H1 (cell line): ENCODE data around the gene ST3GAL3. TPM values are rescaled to one million over a fixed set of nuclear protein-coding genes. Genes with fewer than 3 reads are reported as not detected.

Source experiments
- CTCF ChIA-PET: fragments of 300-600 bp; sonication (Branson Sonifier 250); formaldehyde crosslinking; loops from one replicate; lab custom pipeline; 2021; ENCODE audit not compliant: partially characterized antibody; lab: Charles Lee
- POLR2A ChIA-PET: fragments of 300-600 bp; sonication (Branson Sonifier 250); formaldehyde crosslinking; loops from one replicate; lab custom pipeline; 2021; ENCODE audit warnings: inconsistent platforms; ENCODE audit not compliant: partially characterized antibody; lab: Charles Lee
- DNase-seq, 2 experiments: peaks; one replicate each; pipeline versions ENCODE4 v3.0.0 to v3.0.0-alpha.2; 2010 to 2022; ENCODE audit warnings: low spot score in 2 of 2, low read depth in 1 of 2, mixed read lengths in 1 of 2
- FAIRE-seq: peaks from 2 replicates; lab custom pipeline; 2011; peaks lifted over from hg19 to GRCh38; lab: Jason Lieb, UNC
- H2AFZ ChIP-seq: 2 replicates; pipeline ENCODE4 v1.8.1; 2012; ENCODE audit warnings: low read length, inconsistent platforms
- H2AK5ac ChIP-seq: 2 replicates; pipeline ENCODE4 v1.6.1; 2013; ENCODE audit warnings: low read depth, low read length
- H2BK120ac ChIP-seq: replicated peaks from 2 replicates; pipeline ENCODE3; 2013; ENCODE audit warnings: low read depth, low read length, inconsistent platforms
- H2BK12ac ChIP-seq: 2 replicates; pipeline ENCODE4 v1.6.1; 2013; ENCODE audit warnings: low read depth, low read length
- H2BK15ac ChIP-seq: 2 replicates; pipeline ENCODE4 v1.6.1; 2013; ENCODE audit warnings: low read length
- H2BK20ac ChIP-seq: 2 replicates; pipeline ENCODE4 v1.6.1; 2013; ENCODE audit warnings: low read length
- H2BK5ac ChIP-seq: 2 replicates; pipeline ENCODE4 v1.6.1; 2013; ENCODE audit warnings: low read depth, low read length
- H3K14ac ChIP-seq: 2 replicates; pipeline ENCODE4 v1.6.1; 2013; ENCODE audit warnings: inconsistent platforms; ENCODE audit not compliant: insufficient read length
- H3K18ac ChIP-seq: 2 replicates; pipeline ENCODE4 v1.6.1; 2013; ENCODE audit warnings: low read length; ENCODE audit errors: extremely low read depth
- H3K23ac ChIP-seq: 2 replicates; pipeline ENCODE4 v1.6.1; 2013; ENCODE audit warnings: inconsistent platforms; ENCODE audit not compliant: insufficient read length
- H3K23me2 ChIP-seq: 2 replicates; pipeline ENCODE4 v1.6.1; 2013; ENCODE audit warnings: low read depth, low read length
- H3K27ac ChIP-seq: 2 replicates; pipeline ENCODE4 v1.6.1; 2011; ENCODE audit warnings: low read depth, low read length, inconsistent platforms
- H3K27me3 ChIP-seq, 4 experiments: replicated peaks in 1 of 4; 1 replicate in 1 of 4; 2 replicates in 3 of 4; pipeline versions ENCODE4 v1.6.1 to v1.8.1; 2011 to 2013; ENCODE audit warnings: low read length in 3 of 4, mild to moderate bottlenecking in 3 of 4, inconsistent platforms in 2 of 4, mixed read lengths in 2 of 4, moderate library complexity in 1 of 4; ENCODE audit not compliant: control insufficient read depth in 3 of 4, insufficient read depth in 3 of 4; ENCODE audit errors: extremely low read depth in 1 of 4
- H3K36me3 ChIP-seq, 4 experiments: 2 replicates each; pipeline versions ENCODE4 v1.6.1 to v1.8.1; 2011 to 2013; ENCODE audit warnings: mild to moderate bottlenecking in 4 of 4, low read length in 3 of 4, moderate library complexity in 2 of 4, control low read depth in 1 of 4, inconsistent platforms in 1 of 4; ENCODE audit not compliant: insufficient read depth in 4 of 4, control insufficient read depth in 2 of 4
- H3K4ac ChIP-seq: replicated peaks from 2 replicates; pipeline ENCODE3; 2013; ENCODE audit warnings: low read length, low read depth, mixed read lengths, inconsistent platforms; ENCODE audit not compliant: insufficient read length
- H3K4me1 ChIP-seq, 4 experiments: replicated peaks in 1 of 4; 1 replicate in 1 of 4; 2 replicates in 3 of 4; pipeline versions ENCODE4 v1.6.1 to v1.8.1; 2011 to 2013; ENCODE audit warnings: low read length in 3 of 4, inconsistent platforms in 2 of 4, mixed read lengths in 1 of 4; ENCODE audit not compliant: insufficient read depth in 4 of 4, control insufficient read depth in 3 of 4
- H3K4me2 ChIP-seq, 2 experiments: 2 replicates each; pipeline versions ENCODE4 v1.6.1 to v1.8.1; 2011 to 2013; ENCODE audit warnings: low read depth in 2 of 2, low read length in 2 of 2, control low read depth in 1 of 2, inconsistent platforms in 1 of 2, mild to moderate bottlenecking in 1 of 2; ENCODE audit not compliant: insufficient read depth in 1 of 2
- H3K4me3 ChIP-seq, 4 experiments: fragments of 200-600, 300-600 bp in 1 of 4; sonication (generic), shearing (Covaris generic), sonication (Bioruptor Twin) in 1 of 4; 2 replicates each; pipeline versions ENCODE4 v1.5.1 to v1.8.1; 2011 to 2016; ENCODE audit warnings: low read length in 4 of 4, low read depth in 3 of 4, control low read depth in 2 of 4, inconsistent platforms in 2 of 4, mild to moderate bottlenecking in 2 of 4, mixed read lengths in 1 of 4, moderate library complexity in 1 of 4; ENCODE audit not compliant: insufficient read depth in 2 of 4; ENCODE audit errors: extremely low read depth in 1 of 4
- H3K56ac ChIP-seq: replicated peaks from 2 replicates; pipeline ENCODE3; 2013; ENCODE audit warnings: low read depth, mild to moderate bottlenecking, mixed read lengths, low read length, inconsistent platforms; ENCODE audit not compliant: insufficient read length
- H3K79me1 ChIP-seq: 2 replicates; pipeline ENCODE4 v1.6.1; 2013; ENCODE audit warnings: low read depth, low read length, control low read depth
- H3K79me2 ChIP-seq, 2 experiments: 2 replicates each; pipeline versions ENCODE4 v1.6.1 to v1.8.1; 2012 to 2013; ENCODE audit warnings: low read length in 2 of 2, mild to moderate bottlenecking in 2 of 2, inconsistent platforms in 1 of 2; ENCODE audit not compliant: insufficient read depth in 2 of 2, control insufficient read depth in 1 of 2
- H3K9ac ChIP-seq, 4 experiments: replicated peaks in 1 of 4; 1 replicate in 1 of 4; 2 replicates in 3 of 4; pipeline versions ENCODE4 v1.6.1 to v1.8.1; 2011 to 2013; ENCODE audit warnings: low read depth in 3 of 4, low read length in 3 of 4, control low read depth in 2 of 4, mild to moderate bottlenecking in 2 of 4, moderate library complexity in 2 of 4, inconsistent platforms in 1 of 4; ENCODE audit errors: extremely low read depth in 1 of 4
- H3K9me3 ChIP-seq, 2 experiments: 2 replicates each; pipeline versions ENCODE4 v1.6.1 to v1.8.1; 2012 to 2013; ENCODE audit warnings: mild to moderate bottlenecking in 2 of 2, moderate library complexity in 2 of 2, control low read depth in 1 of 2, inconsistent platforms in 1 of 2, low read depth in 1 of 2, low read length in 1 of 2, mixed read lengths in 1 of 2; ENCODE audit not compliant: insufficient read depth in 2 of 2
- H4K20me1 ChIP-seq, 2 experiments: replicated peaks in 1 of 2; 2 replicates each; pipeline versions ENCODE3 to v1.8.1; 2011 to 2013; ENCODE audit warnings: inconsistent platforms in 2 of 2, low read length in 2 of 2, mild to moderate bottlenecking in 1 of 2; ENCODE audit not compliant: insufficient read depth in 2 of 2, control insufficient read depth in 1 of 2
- H4K5ac ChIP-seq: 2 replicates; pipeline ENCODE4 v1.6.1; 2013; ENCODE audit warnings: low read length, low read depth, mixed read lengths, inconsistent platforms; ENCODE audit not compliant: insufficient read length
- H4K8ac ChIP-seq: 2 replicates; pipeline ENCODE4 v1.8.0; 2013; ENCODE audit warnings: mild to moderate bottlenecking, moderate library complexity, low read length, inconsistent platforms; ENCODE audit not compliant: insufficient read depth; ENCODE audit errors: extremely low read depth
- H4K91ac ChIP-seq: replicated peaks from 2 replicates; pipeline ENCODE3; 2013; ENCODE audit warnings: low read length, mixed read lengths, inconsistent platforms; ENCODE audit not compliant: insufficient read length
- CTBP2 ChIP-seq: IDR thresholded peaks from 2 replicates; pipeline ENCODE4 v1.7.0; 2011; ENCODE audit warnings: borderline replicate concordance, mild to moderate bottlenecking, moderate library complexity, mixed read lengths, low read length; ENCODE audit not compliant: insufficient read depth, insufficient read length
- POU5F1 ChIP-seq: IDR thresholded peaks from 2 replicates; pipeline ENCODE4 v1.6.1; 2011; ENCODE audit warnings: low read depth, mild to moderate bottlenecking, low read length, moderate library complexity
- RAD21 ChIP-seq, 2 experiments: IDR thresholded peaks in 1 of 2; conservative IDR thresholded peaks in 1 of 2; 2 replicates each; pipeline ENCODE4 v1.6.1; 2011; ENCODE audit warnings: low read depth in 2 of 2, low read length in 2 of 2, improper control_type of control experiment in 1 of 2, inconsistent platforms in 1 of 2, mild to moderate bottlenecking in 1 of 2, moderate library complexity in 1 of 2
- SP2 ChIP-seq: IDR thresholded peaks from 2 replicates; pipeline ENCODE4 v1.6.1; 2012; ENCODE audit warnings: mild to moderate bottlenecking, low read length, inconsistent platforms
- SRF ChIP-seq: IDR thresholded peaks from 2 replicates; pipeline ENCODE4 v1.6.1; 2011; ENCODE audit warnings: mild to moderate bottlenecking, low read depth, low read length, moderate library complexity
- TCF12 ChIP-seq: IDR thresholded peaks from 2 replicates; pipeline ENCODE4 v1.6.1; 2011; ENCODE audit warnings: low read depth, mild to moderate bottlenecking, low read length
- USF2 ChIP-seq: IDR thresholded peaks from 2 replicates; pipeline ENCODE4 v1.6.1; 2011; ENCODE audit warnings: low read length, improper control_type of control experiment
- YY1 ChIP-seq: IDR thresholded peaks from 2 replicates; pipeline ENCODE4 v1.6.1; 2011; ENCODE audit warnings: low read depth, mild to moderate bottlenecking, low read length
- WGBS, 2 experiments: shearing (Covaris generic) in 1 of 2; methylation state at CpG; one replicate each; pipeline versions ENCODE4 v1.1.6 to v1.1.7; 2013 to 2015; ENCODE audit warnings: low lambda C conversion rate in 2 of 2, mixed read lengths in 2 of 2, inconsistent platforms in 1 of 2, low coverage in 1 of 2, missing lambda C conversion rate in 1 of 2; ENCODE audit not compliant: insufficient replicate concordance in 2 of 2, insufficient coverage in 1 of 2, insufficient read length in 1 of 2; ENCODE audit errors: extremely low coverage in 1 of 2, missing lambda C conversion rate in 1 of 2; 5-methylcytosine and 5-hydroxymethylcytosine counted together
- polyA plus RNA-seq, 7 experiments: library from polyadenylated mRNA; depleted of rRNA in 3 of 7; stranded (reverse) in 5 of 7; unstranded in 2 of 7; fragments of >200 nt in 5 of 7; fragments of 200-250 nt in 2 of 7; gene quantifications; 1 replicate in 5 of 7; 2 replicates in 1 of 7; 4 replicates in 1 of 7; pipeline versions ENCODE4 v1.2.1 to v1.2.3, GENCODE V29; 2011 to 2013; ENCODE audit warnings: missing spikeins in 2 of 7, mixed read lengths in 2 of 7
- total RNA-seq: library from RNA; stranded (reverse); fragmentation: NEBNext Ultra II Directional; extraction: Animal tissue kit (Norgen Biotek cat#: 25700); gene quantifications from 2 replicates; pipeline ENCODE4 v1.2.1, GENCODE V29; 2021

The ST3GAL3 gene
- total and polyA plus RNA-seq, 2 of the 8 experiments (the other 6 are each of a cell fraction or from before 2014, with no cell fraction given): 6.8 to 7.0 TPM

- H3K18ac ChIP-seq: peak overlapping the region; percentile 92
- no peaks in the 10 kb centered on the region; a peak in 1 of 8 replicates for H3K36me3 ChIP-seq
- no peak overlapping the region for H3K27ac ChIP-seq
- H3K4me1 ChIP-seq: peaks cover 13 to 41% (median 35%) of the 10 kb centered on the region in 4 experiments
- peak overlapping the region; percentile 88 for H4K91ac ChIP-seq
- CTCF ChIA-PET: interaction anchor here (0.5 to 18.6 kb wide), 98 partner anchors 12 to 953 kb away, joined by 3 to 618 read pairs (median 6); partner anchors contain the start of genes ATP6V0B, CCDC24, DPH2 and IPO13
- DNase-seq (peak; percentile 67 to 94), FAIRE-seq (peak; percentile 81)
- peak overlapping the region; percentile 85; the same call in 1 of the 2 replicates for H2BK5ac ChIP-seq
- H3K23ac ChIP-seq: no peak overlapping the region
- no peak overlapping the region for H2AFZ ChIP-seq
- H3K9me3 ChIP-seq: no peaks in the 10 kb centered on the region
- H3K56ac ChIP-seq: no peak overlapping the region
- peak overlapping the region; percentile 61; the same call in 1 of the 2 replicates for H2BK20ac ChIP-seq
- H2BK15ac ChIP-seq: peak overlapping the region; percentile 99; the same call in 1 of the 2 replicates
- H2BK12ac ChIP-seq: peak overlapping the region; percentile 90
- H4K8ac ChIP-seq: peak overlapping the region; percentile 84
- H4K20me1 ChIP-seq: peaks cover 7 to 8% of the 10 kb centered on the region in 2 experiments
- H3K23me2 ChIP-seq: peaks cover 11% of the 10 kb centered on the region; the same call in 1 of the 2 replicates
- H3K14ac ChIP-seq: no peak overlapping the region
- H3K4ac ChIP-seq: peak overlapping the region; percentile 45
- no peaks in the 10 kb centered on the region for H3K79me2 ChIP-seq
- peaks cover 0 to 8% (median 4%) of the 10 kb centered on the region in 4 experiments; a peak in 5 of 7 replicates for H3K27me3 ChIP-seq
- H3K4me2 ChIP-seq: peak overlapping the region; percentile 89 to 93
- H4K5ac ChIP-seq: peak overlapping the region; percentile 79
- no peaks in the 10 kb centered on the region for H3K79me1 ChIP-seq
- H2AK5ac ChIP-seq: peak overlapping the region; percentile 85; the same call in 1 of the 2 replicates
- H3K9ac ChIP-seq: no peak overlapping the region; a peak in 1 of 7 replicates
- 38% methylated on average over 13 of the region's 13 CpGs; no CpG with 5 or more reads in 1 of the 2 experiments for WGBS, 2 experiments
- peak overlapping the region; percentile 57 to 67 (median 62) for H3K4me3 ChIP-seq
- POLR2A ChIA-PET: interaction anchor here (0.6 to 8.0 kb wide), 19 partner anchors 10 to 283 kb away, joined by 3 to 89 read pairs (median 5); partner anchors contain the start of genes ATP6V0B, IPO13, SLC6A9 and ST3GAL3
- H2BK120ac ChIP-seq: peak overlapping the region; percentile 91
- TF ChIP-seq SRF (no peak), CTBP2 (peak; percentile 46), YY1 (peak; percentile 79; the same call in 1 of the 2 replicates), RAD21 (IDR thresholded peaks at IDR 0.05 in 1 of 2, conservative IDR thresholded peaks at IDR 0.05 in 1 of 2; ENCODE audit: low read depth in 2 of 2, low read length in 2 of 2) (peak; percentile 92 to 97), TCF12 (0 out of 2 replicates have a peak, but pooled peaks have one; percentile 33), SP2 (no peak), POU5F1 (no peak), USF2 (no peak)
Observed at GRCh38 chr1:43934101-43934985, 227.0 kb downstream of the ST3GAL3 start.
